COLO829 (cell line): ENCODE results near the gene CTDSP1.

Experiments
- DNase-seq: peaks from one replicate; pipeline ENCODE4 v3.0.0; 2012; ENCODE audit warnings: low spot score

Gene CTDSP1

DNA sequence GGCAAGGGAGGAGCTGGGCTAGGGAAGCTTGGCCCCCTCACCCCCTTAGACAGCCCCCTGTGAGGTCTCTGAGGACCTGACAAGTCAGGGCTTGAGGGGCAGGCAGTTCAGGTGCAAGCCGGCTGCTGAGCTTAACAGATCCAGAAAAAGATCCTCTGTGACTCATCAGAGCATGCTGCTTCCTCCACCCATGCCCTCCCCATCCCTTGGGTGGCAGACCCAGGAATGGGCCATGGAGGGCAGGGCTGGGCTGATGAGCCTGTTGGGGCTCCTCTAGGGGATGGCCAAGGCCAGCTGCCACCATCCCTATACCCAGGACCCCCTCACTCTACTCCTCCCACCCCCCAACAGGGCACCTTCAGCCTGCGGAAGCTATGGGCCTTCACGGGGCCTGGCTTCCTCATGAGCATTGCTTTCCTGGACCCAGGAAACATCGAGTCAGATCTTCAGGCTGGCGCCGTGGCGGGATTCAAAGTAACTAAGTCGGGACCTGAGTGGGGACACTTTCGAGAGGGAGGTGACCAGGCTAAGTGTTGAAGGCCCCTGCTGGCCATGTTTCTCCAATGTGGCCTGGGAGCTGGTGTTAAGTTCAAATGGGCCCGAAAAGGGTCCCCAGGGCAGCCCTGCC is 15.7 kb upstream of the CTDSP1 start:
- no peak for DNase-seq

GRCh38 chr2:218384975-218385374 is 14.7 kb upstream of the CTDSP1 start:
- DNase-seq = no peak

GRCh38 chr2:218386505-218387368 is 12.9 kb upstream of the CTDSP1 start:
- no peak for DNase-seq

DNA sequence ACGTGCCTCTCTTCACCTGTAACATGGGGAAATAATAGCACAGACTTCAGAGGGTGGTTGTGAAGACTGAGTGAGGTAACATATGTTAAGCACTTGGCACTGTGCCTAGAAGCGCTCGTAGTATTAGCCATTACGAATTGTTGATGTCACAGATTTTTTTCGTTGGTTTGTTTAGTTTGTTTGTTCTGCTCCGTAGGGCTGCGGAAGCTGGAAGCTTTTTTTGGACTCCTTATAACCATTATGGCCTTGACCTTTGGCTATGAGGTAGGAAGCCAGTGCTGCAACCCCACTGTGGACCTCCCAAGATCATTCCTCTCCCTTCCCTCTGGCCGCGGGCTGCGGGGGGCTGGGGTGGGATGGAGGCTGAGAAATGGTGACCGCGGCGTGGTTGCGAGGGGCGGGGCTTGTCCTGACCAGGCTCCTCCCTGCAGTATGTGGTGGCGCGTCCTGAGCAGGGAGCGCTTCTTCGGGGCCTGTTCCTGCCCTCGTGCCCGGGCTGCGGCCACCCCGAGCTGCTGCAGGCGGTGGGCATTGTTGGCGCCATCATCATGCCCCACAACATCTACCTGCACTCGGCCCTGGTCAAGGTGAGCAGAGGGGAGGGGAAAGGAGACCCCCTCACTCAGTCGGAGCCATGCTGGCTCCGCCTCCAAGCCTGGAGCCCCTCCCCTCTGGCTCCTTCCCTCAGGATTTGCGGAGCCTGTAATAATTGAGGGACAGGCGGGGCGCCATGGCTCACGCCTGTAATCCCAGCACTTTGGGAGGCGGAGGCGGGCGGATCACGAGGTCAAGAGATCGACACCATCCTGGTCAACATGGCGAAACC is 12.1 kb upstream of the CTDSP1 start:
- DNase-seq = no peak

DNA sequence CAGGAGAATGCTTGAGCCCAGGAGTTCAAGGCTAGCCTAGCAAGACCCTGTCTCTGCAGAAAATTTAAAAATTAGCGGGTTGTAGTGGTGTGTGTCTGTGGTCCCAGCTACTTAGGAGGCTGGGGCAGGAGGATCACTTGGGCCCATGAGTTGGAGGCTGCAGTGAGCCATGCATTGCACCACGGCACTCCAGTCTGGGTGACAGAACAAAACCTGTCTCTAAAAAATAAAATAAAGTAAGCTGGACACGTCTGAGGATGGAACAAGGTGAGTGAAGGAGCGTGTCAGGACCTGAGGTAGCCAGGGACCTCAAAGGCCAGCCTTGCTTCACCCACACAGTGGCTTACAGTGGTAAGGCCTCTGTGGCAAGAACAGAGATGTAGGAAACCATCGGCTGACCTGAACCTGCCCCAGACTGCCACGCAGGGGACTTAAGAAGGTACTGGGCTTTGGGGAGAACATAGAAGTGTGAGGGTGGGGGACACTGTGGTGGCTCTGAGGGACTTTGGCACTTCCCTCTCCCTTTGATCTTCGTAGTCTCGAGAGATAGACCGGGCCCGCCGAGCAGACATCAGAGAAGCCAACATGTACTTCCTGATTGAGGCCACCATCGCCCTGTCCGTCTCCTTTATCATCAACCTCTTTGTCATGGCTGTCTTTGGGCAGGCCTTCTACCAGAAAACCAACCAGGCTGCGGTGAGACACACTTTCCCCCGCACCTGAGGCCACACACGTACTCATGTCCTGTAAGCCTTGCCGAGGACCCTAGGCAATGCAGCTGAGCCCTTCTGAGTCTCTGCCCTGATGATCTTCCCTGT is 10.1 kb upstream of the CTDSP1 start:
- no peak for DNase-seq

DNA sequence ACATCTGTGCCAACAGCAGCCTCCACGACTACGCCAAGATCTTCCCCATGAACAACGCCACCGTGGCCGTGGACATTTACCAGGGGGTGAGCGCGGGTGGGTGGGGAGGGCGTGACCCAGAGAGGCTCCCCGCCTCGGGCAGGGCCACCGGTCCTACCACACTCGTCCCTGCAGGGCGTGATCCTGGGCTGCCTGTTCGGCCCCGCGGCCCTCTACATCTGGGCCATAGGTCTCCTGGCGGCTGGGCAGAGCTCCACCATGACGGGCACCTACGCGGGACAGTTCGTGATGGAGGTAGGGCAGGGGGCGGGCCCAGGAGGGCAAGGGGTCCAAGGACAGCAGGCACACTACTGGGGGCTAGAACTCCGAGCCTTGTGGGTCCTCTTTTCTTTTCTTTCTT is 8.5 kb upstream of the CTDSP1 start:
- no peak for DNase-seq

GRCh38 chr2:218392459-218392858 is 7.2 kb upstream of the CTDSP1 start:
- no peak for DNase-seq

DNA sequence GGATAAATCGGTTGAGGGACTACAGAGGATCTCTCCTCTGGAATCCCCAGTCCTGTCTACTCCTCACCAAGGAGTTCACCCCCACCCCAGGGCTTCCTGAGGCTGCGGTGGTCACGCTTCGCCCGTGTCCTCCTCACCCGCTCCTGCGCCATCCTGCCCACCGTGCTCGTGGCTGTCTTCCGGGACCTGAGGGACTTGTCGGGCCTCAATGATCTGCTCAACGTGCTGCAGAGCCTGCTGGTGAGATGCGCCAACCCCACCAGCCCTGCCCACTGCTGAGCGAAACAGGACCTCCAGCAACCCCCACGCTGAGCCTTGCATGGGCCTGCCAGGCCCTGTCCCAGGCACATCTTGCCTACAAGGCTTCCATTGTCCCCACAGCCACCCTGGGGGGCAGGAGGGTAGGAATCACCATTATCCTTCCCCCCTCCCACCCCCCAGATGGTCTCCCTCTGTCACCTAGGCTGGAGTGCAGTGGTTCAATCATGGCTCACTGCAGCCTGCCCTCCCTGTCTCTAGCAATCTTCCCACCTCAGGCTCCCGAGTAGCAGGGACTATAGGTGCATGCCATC is 6.7 kb upstream of the CTDSP1 start:
- no peak for DNase-seq

GRCh38 chr2:218393750-218394290 is 5.8 kb upstream of the CTDSP1 start:
- DNase-seq = no peak

DNA sequence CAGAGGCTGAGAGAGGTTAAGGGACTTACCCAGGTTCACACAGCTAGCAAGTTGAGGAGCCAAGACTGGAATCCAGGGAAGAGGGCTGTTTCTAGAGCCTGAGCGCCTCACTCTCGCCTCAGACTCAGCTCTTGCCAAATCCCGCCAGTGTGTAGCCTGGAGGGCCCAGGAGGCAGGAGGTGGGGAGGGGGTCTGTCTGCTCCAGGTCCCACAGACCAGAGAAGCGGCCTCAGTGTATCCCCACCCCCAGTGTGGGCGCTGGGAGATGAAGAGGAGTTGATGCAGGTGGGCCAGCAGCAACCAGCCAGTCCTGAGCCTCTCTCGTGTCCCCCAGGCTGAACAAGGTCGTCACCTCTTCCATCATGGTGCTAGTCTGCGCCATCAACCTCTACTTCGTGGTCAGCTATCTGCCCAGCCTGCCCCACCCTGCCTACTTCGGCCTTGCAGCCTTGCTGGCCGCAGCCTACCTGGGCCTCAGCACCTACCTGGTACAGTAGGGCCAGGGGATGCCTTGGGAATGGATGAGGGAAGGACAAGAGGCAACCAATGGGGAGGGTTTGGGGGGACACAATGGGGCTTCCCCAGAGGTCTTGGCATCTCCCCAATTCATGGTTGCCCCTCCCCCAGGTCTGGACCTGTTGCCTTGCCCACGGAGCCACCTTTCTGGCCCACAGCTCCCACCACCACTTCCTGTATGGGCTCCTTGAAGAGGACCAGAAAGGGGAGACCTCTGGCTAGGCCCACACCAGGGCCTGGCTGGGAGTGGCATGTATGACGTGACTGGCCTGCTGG is 5.2 kb upstream of the CTDSP1 start:
- DNase-seq = no peak

GRCh38 chr2:218395090-218395444 is 4.6 kb upstream of the CTDSP1 start:
- no peak for DNase-seq

DNA sequence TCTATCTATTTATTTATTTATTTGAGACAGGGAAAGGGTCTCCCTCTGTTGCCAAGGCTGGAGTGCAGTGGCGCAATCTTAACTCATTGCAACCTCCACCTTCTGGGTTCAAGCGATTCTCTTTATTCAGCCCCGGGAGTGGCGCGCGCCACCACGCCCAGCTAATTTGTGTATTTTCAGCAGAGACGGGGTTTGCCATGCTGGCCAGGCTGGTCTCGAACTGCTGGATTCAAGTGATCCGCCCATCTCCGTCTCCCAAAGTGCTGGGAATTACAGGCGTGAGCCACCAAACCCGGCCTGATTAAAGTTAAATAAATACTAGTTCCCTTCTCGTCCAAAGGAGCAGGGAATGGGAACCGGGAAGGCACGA is 4.2 kb upstream of the CTDSP1 start:
- DNase-seq = no peak

DNA sequence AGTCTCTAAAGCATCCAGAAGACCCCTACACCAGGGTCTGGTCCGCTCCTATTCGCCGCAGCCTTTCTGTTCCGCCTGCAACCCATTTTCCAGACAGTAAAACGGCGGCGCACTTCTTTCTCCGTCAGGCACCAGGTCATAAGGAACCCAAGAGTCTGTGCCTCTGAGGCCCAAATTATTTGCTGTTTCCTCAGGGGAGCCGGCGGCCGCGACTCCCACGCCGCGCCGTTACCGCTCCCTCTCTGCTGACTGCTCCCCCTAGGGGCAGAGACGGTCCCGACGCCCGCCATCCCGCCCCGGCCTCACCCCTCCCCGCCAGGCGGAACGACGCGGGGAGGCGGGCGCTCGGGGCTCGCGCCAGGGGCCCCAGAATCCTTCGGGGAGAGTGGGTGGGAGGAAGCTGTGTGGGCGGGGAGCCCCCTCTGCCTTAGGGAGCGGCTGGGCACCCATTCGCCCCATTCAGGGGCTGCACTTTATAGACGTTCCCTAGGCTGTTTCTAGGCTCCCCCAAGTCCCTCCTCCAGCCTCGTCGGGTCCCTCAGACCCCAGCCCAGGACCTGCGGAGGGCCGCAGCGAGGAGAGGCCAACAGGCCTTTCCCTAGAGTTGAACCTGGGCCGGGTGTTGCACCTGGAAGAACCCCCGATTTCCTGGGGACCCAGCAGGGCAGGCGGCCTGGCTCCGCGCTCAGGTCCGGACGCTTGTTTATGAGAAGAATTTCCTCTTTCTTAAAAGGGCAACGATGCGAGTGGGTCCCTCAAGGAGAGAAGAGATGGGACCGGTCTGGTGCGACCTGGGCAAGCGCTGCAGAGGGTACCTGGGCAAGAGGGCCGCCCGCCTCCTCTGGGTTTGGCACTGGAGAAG is 3.6 kb upstream of the CTDSP1 start:
- peak; percentile 50 for DNase-seq

DNA sequence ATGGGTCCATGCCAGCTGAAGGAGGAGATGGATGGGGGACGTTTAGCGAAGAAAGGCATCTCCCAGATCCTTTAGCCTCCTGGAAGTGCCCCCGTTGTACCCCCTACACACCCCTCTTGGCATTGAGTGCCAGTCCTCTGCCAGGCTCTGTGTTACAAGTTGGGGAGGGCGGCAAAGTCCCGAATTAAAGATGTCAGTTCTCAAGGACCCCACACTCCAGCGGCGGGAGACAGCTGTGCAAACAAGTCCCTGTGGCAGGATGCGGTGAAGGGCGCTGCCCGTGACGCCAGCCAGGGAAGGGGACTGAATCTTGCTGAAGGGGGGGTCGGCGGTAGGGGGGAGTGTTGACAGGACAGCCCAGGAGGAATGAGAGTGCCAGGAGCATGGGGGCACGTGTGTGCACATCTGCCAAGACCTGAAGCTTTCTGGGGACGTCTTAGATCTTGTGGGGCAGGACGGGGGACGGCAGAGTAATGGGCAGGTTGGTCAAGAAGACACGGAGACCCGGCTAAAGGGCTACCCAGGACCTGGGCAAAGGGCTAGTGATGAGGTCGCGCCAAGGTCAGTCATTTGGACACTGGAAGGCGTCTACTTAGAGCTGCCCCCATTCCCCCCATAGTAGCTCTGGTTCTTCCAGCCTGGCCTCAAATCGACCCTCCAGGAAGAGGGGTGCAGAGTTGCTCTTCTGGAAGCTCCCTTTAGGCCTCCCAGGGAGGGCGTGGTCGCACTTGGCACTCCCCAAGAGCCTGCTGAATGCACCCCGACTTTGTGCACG is 2.8 kb upstream of the CTDSP1 start:
- no peak for DNase-seq

DNA sequence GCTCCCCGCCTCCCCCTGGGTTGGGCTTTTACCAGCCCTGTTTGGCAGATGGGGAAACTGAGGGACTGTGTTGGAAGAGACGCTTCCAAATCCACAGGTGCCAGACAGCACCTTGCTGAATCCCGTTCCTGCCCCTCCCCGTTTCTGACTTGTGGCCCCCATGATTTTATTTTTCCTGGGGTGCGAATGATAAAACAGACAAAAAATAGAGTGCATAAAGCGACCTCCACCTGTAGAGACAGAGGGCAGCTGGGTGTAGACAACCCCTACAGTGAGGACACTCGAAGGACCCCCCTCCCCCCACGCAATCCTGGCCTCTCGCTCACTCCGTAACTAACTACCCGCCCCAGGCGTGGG is 2.2 kb upstream of the CTDSP1 start:
- DNase-seq = no peak

DNA sequence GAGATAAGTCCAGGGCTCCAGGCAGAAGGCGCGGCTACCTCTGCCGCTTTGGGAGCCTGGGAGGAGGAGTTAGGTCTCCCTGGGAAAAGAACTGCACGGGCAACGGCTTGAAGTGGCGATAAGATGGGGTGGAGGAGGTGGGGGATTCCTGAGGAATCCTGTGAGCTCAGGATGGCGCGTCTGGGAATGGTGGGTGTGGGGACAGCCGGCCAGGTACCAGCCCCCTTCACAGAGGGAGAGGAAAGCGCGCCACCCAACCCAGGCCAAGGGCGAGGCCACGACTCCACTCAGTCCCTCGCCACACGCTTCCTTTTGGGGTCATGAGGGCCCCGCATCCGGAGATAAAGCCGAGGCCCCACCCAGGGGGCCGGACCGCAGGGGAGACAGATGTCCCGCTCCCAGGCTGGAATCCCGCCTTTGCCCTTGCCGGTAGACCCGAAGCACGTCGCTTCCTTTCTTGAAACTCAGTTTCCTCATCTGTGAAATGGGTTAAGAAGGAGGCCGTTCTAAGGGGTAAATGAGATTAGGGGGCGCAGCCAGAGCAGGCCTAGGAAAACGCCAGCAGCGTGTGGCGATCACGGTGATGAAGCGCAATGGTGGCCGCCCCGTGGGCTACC is 1.7 kb upstream of the CTDSP1 start:
- DNase-seq = no peak

DNA sequence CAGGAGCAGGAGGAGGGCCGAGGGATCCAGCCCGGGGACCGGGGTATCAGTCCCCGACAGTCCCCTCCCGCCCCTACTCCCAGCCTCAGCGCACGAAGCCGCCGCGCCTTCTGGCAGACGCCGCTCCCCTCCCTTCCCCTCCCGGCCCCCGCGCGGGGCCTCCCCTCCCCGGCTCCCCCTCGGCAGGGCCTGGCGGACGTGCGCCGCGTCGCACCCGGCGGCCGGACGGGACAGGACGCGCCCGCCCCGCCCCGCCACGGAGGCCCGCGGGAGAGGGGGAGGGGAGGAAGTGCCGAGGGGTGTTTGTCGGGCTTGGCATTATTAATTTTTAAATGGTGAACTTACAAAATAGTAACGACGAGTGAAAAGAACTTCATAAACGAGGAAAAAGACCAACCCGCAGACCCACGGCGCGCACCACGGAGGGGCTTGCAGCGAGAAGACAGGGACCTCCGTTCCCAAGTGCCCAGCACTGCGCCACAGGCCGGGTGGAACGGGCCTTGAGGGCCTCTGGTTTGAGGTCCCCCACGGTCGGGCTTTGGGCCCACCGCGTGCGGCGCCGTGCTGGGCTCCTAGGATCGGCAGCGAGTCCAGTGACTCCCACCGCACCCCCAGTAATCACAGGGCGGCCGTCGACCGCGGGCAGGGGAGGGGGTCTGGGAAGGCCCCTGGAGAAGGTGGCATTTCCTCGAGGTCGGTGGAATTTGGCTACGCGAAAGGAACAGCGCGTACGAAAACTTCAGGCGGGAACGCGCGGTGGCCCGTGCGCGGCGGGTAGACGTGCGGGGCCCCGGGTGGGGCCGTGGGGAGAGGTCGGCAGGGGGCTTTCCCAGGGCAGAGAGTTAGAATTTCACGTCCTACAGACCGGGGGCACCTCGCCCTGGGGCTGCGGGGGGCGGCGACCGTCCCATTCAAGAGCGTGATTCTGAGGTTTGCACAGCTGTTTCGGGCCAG is 954 bp upstream of the CTDSP1 start:
- DNase-seq = no peak
